GM21528 (cell line): Measurements from ENCODE around the gene TTC7B.

ENCODE experiments used
- ATAC-seq: cut with Tn5 transposase; IDR thresholded peaks from one replicate; pipeline ENCODE4 v1.9.1; 2021; ENCODE audit warnings: mild to moderate bottlenecking, moderate library complexity; ENCODE audit not compliant: unreplicated experiment, low FRiP score

TTC7B gene

GRCh38 chr14:90610346-90611040 lies 205.7 kb downstream of the TTC7B start:
- no peak for ATAC-seq

- no peak for ATAC-seq
These were observed 206.9 kb downstream of the TTC7B start for GRCh38 chr14:90609376-90609775.

- peak; percentile 54 for ATAC-seq
These were observed 207.3 kb downstream of the TTC7B start for GRCh38 chr14:90608929-90609341.

- ATAC-seq = no peak
These were observed 207.9 kb downstream of the TTC7B start for GRCh38 chr14:90608281-90608680.

- ATAC-seq = no peak
These were observed 209.1 kb downstream of the TTC7B start for GRCh38 chr14:90607141-90607540.

GRCh38 chr14:90606434-90606833 lies 209.8 kb downstream of the TTC7B start:
- ATAC-seq = no peak

GRCh38 chr14:90605430-90605829 lies 210.8 kb downstream of the TTC7B start:
- ATAC-seq = no peak

- ATAC-seq = no peak
These were observed 211.9 kb downstream of the TTC7B start for GRCh38 chr14:90604356-90604755.

- no peak for ATAC-seq
These were observed 212.4 kb downstream of the TTC7B start for GRCh38 chr14:90603841-90604240.

- no peak for ATAC-seq
These were observed 212.9 kb downstream of the TTC7B start for GRCh38 chr14:90603336-90603735.

GRCh38 chr14:90602088-90602687 lies 214.0 kb downstream of the TTC7B start:
- ATAC-seq = no peak

GRCh38 chr14:90601563-90601962 lies 214.7 kb downstream of the TTC7B start:
- no peak for ATAC-seq

- ATAC-seq = no peak
These were observed 215.6 kb downstream of the TTC7B start for GRCh38 chr14:90600619-90601018.

GRCh38 chr14:90599748-90600507 lies 216.3 kb downstream of the TTC7B start:
- ATAC-seq = no peak

- no peak for ATAC-seq
These were observed 216.9 kb downstream of the TTC7B start for GRCh38 chr14:90599339-90599738.

GRCh38 chr14:90597961-90598360 lies 218.3 kb downstream of the TTC7B start:
- no peak for ATAC-seq

- ATAC-seq = no peak
These were observed 219.5 kb downstream of the TTC7B start for GRCh38 chr14:90596733-90597132.

GRCh38 chr14:90593254-90594040 lies 222.8 kb downstream of the TTC7B start:
- no peak for ATAC-seq

GRCh38 chr14:90592655-90593054 lies 223.6 kb downstream of the TTC7B start:
- no peak for ATAC-seq

GRCh38 chr14:90587918-90588317 lies 228.3 kb downstream of the TTC7B start:
- ATAC-seq = no peak
